Measurements from ENCODE around the gene CMBL. TPM values are rescaled to one million over a fixed set of nuclear protein-coding genes. Genes with fewer than 3 reads are reported as not detected.
"Not testable (repeated sequence)": the region's sequence is repeated elsewhere in the genome, so short reads cannot be mapped to it uniquely, and the experiment has no call there.

The CMBL gene
- total RNA-seq, 2 donors from 2014 or later, result 0.36 TPM; not detected in 1

DNA sequence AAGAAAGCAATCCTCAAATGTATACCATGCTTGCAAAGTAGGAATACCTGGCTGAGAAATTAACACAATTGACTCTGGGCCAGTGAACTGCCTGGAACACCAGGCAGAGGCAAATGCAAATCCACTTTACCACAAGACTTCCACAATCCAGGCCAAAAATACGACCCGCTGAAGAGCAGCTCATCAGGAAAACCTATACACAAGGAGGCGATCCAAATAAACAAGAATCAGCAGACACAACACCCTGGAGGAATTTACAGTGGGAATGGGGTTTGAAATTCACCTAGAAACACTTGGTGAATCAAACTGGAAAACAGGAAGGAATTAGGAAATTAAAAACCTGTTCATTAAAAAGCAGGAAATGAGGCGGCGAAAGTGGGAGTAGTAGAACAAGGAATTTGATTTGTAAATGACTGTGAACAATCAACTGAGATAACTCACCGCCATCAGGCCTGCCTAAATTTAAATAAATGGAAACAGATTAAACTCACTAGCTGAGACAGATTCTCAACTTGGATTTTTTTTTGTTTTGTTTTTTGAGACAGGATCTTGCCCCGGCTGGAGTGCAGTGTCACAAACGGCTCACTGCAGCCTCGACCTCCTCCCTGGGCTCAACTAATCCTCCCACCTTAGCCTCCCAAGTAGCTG, 15.9 kb downstream of the CMBL start:
- ATAC-seq (no peak), DNase-seq (ENCODE audit: low spot score) (no peak)
- Mint-ChIP-seq H3K27me3 (peaks cover 19 to 22% of the 10 kb centered on the region in 2 donors), H3K36me3 (no peaks in the 10 kb centered on the region), H3K4me3 (no peak overlapping the region), H3K9me3 (no peaks in the 10 kb centered on the region), H3K27ac (no peak overlapping the region), H3K4me1 (ENCODE audit: low read depth in 2 of 2) (no peaks in the 10 kb centered on the region)

DNA sequence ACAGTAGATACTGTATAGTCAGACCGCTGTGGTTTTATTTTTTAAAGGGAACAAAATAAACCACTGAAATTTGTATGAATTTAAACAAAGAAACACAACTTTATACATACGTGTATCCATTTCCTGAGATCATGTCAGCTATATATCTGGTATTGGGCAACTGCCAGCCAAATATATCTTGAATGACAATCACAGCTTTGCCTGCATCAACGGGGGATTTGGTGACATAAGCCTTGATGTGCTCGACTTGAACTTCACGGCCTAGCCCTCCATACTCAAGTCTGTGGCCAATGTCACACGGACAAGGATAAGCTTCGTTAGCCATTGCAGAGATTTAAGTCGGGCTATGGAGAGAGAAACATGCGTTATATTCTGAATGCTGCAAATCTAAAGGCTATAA, 17.3 kb downstream of the CMBL start:
- H3K27ac Mint-ChIP-seq, result no peak overlapping the region
- ATAC-seq (no peak), DNase-seq (ENCODE audit: low spot score) (no peak)
- no peaks in the 10 kb centered on the region for H3K36me3 Mint-ChIP-seq
- H3K4me1 Mint-ChIP-seq (ENCODE audit: low read depth in 2 of 2), result no peaks in the 10 kb centered on the region
- peaks cover 16 to 17% of the 10 kb centered on the region in 2 donors for H3K27me3 Mint-ChIP-seq
- no peaks in the 10 kb centered on the region for H3K9me3 Mint-ChIP-seq
- H3K4me3 Mint-ChIP-seq, result no peak overlapping the region

DNA sequence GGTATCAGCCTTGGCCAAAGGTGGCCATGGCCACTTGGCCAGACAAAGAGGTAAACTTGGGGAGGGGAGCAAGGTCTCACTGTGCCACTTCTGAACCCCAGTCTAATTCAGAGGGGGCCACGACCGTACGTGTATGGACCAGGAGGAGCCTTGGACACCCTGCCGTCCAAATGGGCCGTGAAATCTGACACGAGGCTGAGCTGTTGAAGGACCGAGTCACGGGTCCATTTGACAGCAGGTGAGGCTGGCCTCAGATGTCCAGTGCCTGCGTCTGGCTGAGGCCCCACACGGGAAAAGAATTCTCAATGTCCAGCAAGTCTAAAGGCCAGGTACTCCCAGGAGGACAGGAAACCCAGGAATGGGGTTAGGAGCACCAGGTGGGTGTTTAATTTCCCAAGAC, 17.7 kb downstream of the CMBL start:
- H3K4me1 Mint-ChIP-seq (ENCODE audit: low read depth in 2 of 2), result no peaks in the 10 kb centered on the region
- DNase-seq (ENCODE audit: low spot score) (no peak), ATAC-seq (no peak)
- H3K36me3 Mint-ChIP-seq, result no peaks in the 10 kb centered on the region
- H3K27me3 Mint-ChIP-seq, result peaks cover 16 to 17% of the 10 kb centered on the region in 2 donors
- no peaks in the 10 kb centered on the region for H3K9me3 Mint-ChIP-seq
- H3K27ac Mint-ChIP-seq, result no peak overlapping the region
- H3K4me3 Mint-ChIP-seq, result no peak overlapping the region

DNA sequence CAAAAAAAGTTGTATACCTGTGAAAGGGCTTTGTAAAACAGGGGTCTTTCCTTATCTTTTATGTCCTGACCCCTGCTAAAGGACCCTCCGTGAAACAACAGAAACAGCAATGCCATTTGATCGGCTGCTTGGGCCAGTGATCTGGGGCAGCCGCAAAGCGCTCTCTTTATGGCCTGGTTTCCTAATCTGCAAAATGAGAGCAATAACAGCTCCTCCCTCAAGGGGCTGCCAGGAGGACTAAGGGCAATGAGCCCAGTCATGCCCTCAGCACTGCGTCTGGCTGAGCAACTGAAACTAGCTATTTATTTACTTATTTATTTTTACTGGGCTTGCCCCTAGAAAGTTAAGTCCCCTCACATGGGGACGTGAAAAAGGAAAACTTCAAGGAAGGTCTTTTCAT, 18.3 kb downstream of the CMBL start:
- DNase-seq (ENCODE audit: low spot score), result no peak
- Mint-ChIP-seq H3K4me1 (ENCODE audit: low read depth in 2 of 2) (no peaks in the 10 kb centered on the region), H3K27me3 (peaks cover 16 to 17% of the 10 kb centered on the region in 2 donors), H3K4me3 (no peak overlapping the region), H3K9me3 (no peaks in the 10 kb centered on the region), H3K27ac (no peak overlapping the region), H3K36me3 (no peaks in the 10 kb centered on the region)
- no peak for ATAC-seq

DNA sequence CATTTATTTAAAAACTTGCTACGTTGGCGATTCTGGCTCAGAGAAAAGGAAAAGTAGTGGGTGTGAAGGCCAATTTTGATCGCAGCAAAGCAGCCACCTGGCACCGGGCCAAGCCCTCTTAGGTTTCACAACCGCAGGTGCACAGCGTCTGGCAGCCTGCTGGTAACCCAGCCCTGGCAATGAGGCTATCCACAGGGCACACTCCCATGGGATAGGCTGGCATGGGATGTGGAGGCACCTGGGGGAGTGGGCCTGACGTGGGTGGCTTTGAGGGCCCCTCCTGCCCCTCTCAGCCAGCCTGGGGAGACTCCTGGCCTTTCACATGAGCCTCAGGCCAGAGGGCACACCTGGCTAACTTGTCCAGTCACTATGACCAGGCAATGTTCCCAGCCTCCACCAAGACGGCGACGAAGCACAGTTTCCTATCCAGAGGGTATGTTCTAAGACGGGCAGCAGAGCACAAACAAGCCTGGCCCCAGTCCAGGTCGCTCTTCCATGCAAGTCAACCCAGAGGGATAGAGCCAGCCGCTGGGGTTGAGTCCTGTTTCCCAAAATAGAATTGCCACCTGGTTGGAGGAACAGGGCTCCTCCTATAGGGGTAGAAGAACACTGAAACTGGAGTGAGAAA, 19.0 kb downstream of the CMBL start:
- H3K9me3 Mint-ChIP-seq, result no peaks in the 10 kb centered on the region
- DNase-seq (ENCODE audit: low spot score), result no peak
- no peak for ATAC-seq

DNA sequence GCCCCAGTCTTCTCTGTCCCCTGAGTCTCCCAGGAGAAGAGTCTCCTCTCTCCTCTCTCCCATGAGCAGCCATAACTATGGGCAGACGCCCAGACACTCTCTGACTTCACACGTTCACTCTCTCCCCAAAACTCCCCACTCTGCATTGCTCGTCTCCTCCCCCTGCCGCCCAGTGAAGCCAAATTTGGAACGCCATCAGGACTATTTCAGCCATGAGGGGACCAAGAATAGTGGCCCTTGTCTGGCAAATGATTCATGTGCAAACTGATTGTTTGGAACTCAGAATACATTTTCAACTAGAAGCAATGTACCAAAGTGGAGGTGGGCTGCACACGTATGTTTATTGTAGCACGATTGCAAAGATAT, 20.9 kb downstream of the CMBL start:
- Mint-ChIP-seq H3K4me3 (no peak overlapping the region), H3K4me1 (ENCODE audit: low read depth in 2 of 2) (peaks cover 0 to 2% of the 10 kb centered on the region in 2 donors), H3K9me3 (no peaks in the 10 kb centered on the region), H3K36me3 (no peaks in the 10 kb centered on the region), H3K27ac (no peak overlapping the region), H3K27me3 (peaks cover 7 to 10% of the 10 kb centered on the region in 2 donors)
- ATAC-seq (no peak), DNase-seq (ENCODE audit: low spot score) (no peak)

More for the DNA sequence above, 19.0 kb downstream of the CMBL start:
- Mint-ChIP-seq H3K4me3 (no peak overlapping the region), H3K4me1 (ENCODE audit: low read depth in 2 of 2) (peaks cover 0 to under 1% of the 10 kb centered on the region in 2 donors), H3K27ac (no peak overlapping the region), H3K36me3 (no peaks in the 10 kb centered on the region), H3K27me3 (peaks cover 14 to 15% of the 10 kb centered on the region in 2 donors)

DNA sequence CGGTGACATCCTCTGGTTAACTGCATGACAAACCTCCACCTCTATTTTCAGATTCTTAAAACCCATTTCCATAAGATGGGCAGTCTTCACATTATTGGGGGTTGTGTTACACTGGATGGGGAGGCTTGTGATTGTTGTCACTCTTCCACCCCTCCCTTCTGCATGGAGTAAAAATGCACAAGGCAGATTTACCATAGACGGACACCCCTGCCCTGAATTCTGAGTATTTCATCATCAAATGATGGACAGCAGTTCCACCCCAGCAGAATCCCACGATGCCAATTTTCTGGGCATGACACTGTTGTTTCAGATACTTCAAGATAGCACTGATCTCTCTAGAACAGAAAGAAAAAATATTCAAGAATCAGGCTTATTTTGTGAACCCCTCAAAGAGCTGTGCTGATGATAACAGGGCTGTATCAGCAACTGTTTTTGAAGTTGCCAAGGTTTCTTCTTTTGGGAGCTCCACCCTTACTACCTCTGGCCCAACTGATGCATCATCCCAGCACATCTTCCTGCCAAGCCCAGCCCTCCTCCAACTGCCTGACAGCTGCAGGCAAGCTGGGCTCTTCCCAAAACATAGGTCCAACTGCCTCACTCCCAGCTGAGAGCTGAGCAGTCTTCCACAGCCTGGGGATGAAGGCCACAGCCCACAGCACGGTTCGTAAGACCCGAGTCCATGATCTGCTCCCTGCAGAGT, 21.4 kb downstream of the CMBL start:
- ATAC-seq (no peak), DNase-seq (ENCODE audit: low spot score) (no peak)
- no peak overlapping the region for H3K4me3 Mint-ChIP-seq
- peaks cover 7 to 10% of the 10 kb centered on the region in 2 donors for H3K27me3 Mint-ChIP-seq
- no peaks in the 10 kb centered on the region for H3K36me3 Mint-ChIP-seq
- no peaks in the 10 kb centered on the region for H3K9me3 Mint-ChIP-seq
- H3K4me1 Mint-ChIP-seq (ENCODE audit: low read depth in 2 of 2), result peaks cover 0 to 2% of the 10 kb centered on the region in 2 donors
- no peak overlapping the region for H3K27ac Mint-ChIP-seq

DNA sequence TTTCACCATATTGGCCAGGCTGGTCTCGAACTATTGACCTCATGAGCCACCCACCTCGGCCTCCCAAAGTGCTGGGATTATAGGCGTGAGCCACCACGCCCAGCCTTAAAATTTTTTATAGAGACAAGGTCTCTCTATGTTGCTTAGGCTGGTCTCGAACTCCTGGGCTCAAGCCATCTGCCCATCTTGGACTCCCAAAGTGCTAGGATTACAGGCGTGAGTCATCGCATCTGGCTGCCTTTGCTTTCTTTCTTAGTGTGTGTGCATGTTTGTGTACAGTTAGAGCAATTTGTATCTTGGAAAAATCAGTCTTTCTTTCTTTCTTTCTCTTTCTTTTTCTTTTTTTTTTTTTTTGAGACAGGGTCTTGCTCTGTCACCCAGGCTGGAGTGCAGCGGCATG, 22.3 kb downstream of the CMBL start:
- not testable (repeated sequence) for H3K9me3 Mint-ChIP-seq

DNA sequence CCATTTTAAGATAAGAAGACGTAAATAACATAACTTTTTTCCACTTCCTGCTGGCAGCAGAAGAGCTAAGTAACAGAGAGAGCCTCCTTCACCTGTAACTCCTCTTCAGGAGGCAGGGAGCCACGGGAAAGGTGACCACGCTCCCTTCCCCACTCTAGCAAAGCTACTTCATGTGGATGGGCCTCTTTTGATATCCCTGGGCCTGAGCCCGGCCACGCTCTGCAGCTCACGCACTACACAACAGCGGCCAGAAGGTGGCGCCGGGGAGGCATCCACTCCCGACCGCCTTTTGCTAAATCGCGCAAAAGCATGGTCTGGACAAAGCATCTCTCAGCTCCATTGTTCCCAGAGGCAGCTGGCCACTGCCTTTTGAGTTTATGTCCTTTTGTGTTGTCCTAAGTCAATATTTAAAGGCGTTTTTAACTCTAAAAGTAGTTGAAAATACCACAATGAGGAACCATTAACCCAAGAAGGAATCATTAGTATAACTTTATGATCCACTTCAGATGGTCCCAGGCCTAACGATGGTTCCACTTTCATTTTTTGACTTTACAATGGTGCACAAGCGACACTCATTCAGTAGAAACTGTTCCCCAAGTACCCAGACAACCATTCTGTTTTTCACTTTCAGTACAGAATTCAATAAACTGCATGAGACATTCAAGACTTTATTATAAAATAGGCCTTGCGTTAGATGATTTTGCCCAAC, 23.6 kb downstream of the CMBL start:
- H3K36me3 Mint-ChIP-seq, result no peaks in the 10 kb centered on the region
- H3K27me3 Mint-ChIP-seq, result peaks cover 0 to 5% of the 10 kb centered on the region in 2 donors
- peak; percentile 91 to 92 for ATAC-seq
- peaks cover 0 to 2% of the 10 kb centered on the region in 2 donors for H3K4me1 Mint-ChIP-seq (ENCODE audit: low read depth in 2 of 2)
- H3K4me3 Mint-ChIP-seq, result no peak overlapping the region
- H3K9me3 Mint-ChIP-seq, result no peaks in the 10 kb centered on the region
- no peak overlapping the region for H3K27ac Mint-ChIP-seq
- peak; percentile 70 for DNase-seq (ENCODE audit: low spot score)

More for the DNA sequence above, 22.3 kb downstream of the CMBL start:
- not testable (repeated sequence) for H3K4me3 Mint-ChIP-seq; H3K4me1 Mint-ChIP-seq (ENCODE audit: low read depth in 2 of 2); H3K27me3 Mint-ChIP-seq; H3K27ac Mint-ChIP-seq; H3K36me3 Mint-ChIP-seq; ATAC-seq; DNase-seq (ENCODE audit: low spot score)

DNA sequence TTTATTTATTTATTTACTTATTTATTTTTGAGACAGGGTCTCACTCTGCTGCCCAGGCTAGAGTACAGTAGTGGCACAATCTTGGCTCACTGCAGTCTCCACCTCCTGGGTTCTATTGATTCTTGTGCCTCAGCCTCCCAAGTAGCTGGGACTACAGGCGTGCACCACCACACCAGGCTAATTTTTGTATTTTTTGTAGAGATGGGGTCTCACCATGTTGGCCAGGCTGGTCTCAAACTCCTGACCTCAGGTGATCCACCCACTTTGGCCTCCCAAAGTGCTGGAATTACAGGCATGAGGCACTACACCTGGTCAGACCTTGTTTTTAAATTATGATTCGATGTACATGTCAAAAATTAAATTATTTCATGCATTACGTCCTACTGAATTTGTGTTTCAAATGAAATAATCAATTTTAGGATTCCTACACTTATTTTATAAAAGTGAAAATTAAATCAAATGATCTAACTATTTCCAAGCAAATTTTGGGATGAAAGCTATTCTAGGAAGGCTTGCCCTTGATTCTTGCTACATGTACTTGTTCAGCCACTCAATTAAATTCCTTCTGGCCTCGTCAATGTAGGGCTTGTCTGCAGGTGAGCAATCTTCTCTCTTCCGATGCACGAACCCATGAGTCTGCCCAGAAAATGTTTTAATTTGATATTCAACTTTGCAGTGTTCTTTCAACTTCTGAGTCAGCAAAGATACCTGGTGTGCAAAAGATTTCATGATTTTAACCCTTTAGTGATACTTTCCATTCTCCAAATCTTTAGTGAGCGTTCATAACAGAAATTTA, 27.6 kb downstream of the CMBL start:
- Mint-ChIP-seq H3K27ac (no peak overlapping the region), H3K36me3 (no peaks in the 10 kb centered on the region), H3K27me3 (peaks cover 5 to 9% of the 10 kb centered on the region in 2 donors), H3K4me1 (ENCODE audit: low read depth in 2 of 2) (peaks cover 5 to 6% of the 10 kb centered on the region in 2 donors), H3K4me3 (no peak overlapping the region), H3K9me3 (no peaks in the 10 kb centered on the region)
- ATAC-seq (no peak), DNase-seq (ENCODE audit: low spot score) (no peak)

DNA sequence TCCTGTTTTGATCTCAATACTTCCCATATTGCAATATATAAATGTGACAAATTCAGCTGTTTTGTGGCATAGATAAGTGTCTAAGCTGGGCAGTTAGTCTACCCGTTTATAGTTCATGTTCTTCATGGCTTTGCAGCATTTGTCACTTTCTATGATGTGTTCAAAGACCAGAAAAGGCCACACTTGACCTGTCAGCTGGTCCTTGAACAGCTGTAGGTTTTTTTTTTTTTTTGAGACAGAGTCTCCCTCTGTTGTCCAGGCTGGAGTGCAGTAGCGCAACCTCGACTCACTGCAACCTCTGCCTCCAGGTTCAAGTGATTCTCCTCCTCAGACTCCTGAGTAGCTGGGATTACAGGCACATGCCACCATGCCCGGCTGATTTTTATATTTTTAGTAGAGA, 28.4 kb downstream of the CMBL start:
- Mint-ChIP-seq H3K4me3 (no peak overlapping the region), H3K27ac (no peak overlapping the region), H3K9me3 (no peaks in the 10 kb centered on the region), H3K27me3 (peaks cover 5 to 10% of the 10 kb centered on the region in 2 donors), H3K4me1 (ENCODE audit: low read depth in 2 of 2) (peaks cover 5 to 7% of the 10 kb centered on the region in 2 donors), H3K36me3 (no peaks in the 10 kb centered on the region)
- DNase-seq (ENCODE audit: low spot score) (no peak), ATAC-seq (no peak)

DNA sequence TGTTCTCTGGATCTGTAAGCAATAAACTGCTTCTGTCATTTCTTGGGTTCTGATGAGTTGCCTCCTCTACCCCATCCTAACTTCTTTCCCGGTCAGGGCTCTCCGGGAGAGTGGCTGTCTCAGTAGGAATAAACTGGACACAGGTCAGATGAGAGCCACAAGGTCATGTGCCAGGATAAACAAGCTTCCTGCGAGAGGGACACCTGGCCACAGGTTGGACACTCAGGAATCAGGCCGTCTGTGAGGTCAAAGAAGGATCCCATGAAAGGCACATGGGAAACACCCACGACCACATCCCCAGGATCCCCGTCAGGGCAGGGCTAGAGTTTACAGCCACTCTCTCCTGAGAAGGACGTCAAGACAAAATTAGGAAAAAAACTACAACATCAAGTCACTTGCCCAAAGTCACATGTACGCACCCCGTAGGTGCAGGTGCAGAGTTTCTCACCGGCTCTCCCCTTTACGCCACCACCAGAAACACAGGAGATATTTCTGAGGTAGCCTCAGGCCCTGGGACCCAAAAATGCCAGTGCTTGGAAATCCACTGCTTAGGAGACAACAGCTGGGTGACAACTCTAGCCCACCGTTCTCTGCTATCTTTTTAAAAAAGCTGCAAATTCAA, 28.9 kb downstream of the CMBL start:
- no peak for DNase-seq (ENCODE audit: low spot score)
- peaks cover 5 to 10% of the 10 kb centered on the region in 2 donors for H3K27me3 Mint-ChIP-seq
- no peak overlapping the region for H3K4me3 Mint-ChIP-seq
- H3K27ac Mint-ChIP-seq, result no peak overlapping the region
- peaks cover 5 to 7% of the 10 kb centered on the region in 2 donors for H3K4me1 Mint-ChIP-seq (ENCODE audit: low read depth in 2 of 2)
- no peaks in the 10 kb centered on the region for H3K36me3 Mint-ChIP-seq
- no peaks in the 10 kb centered on the region for H3K9me3 Mint-ChIP-seq
- ATAC-seq, result no peak

Data from natural killer cell treated with Interleukin-12 subunit alpha and Interleukin-12 subunit beta and Interleukin-15 and Interleukin-18, amount 100 ng/mL, for 72 hours (primary cell).